GM12872 (cell line): ENCODE data around the gene EIF5.

Experiments
- TF ChIP-seq, protein P1 (sequence below): IDR thresholded peaks from 3 replicates; pipeline ENCODE4 v1.5.1; 2011; ENCODE audit warnings: low read depth, mild to moderate bottlenecking, low read length, moderate library complexity; ENCODE audit not compliant: insufficient read depth

Gene EIF5

DNA sequence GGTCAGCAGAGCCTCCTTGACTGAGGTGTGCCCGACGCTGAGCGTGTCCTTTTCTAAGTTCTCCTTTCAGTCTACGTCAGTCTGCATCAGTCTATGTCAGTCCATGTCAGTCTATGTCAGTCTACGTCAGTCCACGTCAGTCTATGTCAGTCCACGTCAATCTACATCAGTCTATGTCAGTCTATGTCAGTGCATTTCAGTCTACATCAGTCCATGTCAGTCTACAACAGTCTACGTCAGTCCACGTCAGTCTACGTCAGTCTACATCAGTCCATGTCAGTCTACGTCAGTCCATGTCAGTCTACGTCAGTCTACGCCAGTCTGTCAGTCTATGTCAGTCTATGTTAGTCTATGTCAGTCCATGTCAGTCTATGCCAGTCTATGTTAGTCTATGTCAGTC, 15.9 kb downstream of the EIF5 start:
- TF ChIP-seq, protein P1, sequence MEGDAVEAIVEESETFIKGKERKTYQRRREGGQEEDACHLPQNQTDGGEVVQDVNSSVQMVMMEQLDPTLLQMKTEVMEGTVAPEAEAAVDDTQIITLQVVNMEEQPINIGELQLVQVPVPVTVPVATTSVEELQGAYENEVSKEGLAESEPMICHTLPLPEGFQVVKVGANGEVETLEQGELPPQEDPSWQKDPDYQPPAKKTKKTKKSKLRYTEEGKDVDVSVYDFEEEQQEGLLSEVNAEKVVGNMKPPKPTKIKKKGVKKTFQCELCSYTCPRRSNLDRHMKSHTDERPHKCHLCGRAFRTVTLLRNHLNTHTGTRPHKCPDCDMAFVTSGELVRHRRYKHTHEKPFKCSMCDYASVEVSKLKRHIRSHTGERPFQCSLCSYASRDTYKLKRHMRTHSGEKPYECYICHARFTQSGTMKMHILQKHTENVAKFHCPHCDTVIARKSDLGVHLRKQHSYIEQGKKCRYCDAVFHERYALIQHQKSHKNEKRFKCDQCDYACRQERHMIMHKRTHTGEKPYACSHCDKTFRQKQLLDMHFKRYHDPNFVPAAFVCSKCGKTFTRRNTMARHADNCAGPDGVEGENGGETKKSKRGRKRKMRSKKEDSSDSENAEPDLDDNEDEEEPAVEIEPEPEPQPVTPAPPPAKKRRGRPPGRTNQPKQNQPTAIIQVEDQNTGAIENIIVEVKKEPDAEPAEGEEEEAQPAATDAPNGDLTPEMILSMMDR: no peak

DNA sequence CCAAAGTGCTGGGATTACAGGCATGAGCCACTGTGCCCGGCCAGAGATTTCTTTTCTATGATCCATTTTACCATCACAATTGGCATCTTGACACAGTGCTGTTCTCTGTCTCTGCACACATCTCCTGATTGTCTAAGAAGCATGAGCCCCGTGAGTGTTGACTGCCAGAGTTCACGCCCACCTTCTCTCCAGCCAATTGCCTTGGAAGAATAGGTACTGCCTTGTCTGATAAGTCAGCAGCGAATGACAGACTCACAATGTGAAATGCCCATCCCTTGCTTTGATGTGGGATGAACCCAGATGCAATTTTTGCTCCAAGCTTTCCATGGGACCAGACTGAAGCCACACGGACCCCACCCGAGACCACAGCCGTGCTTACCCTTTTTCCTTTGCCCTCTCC, 19.3 kb downstream of the EIF5 start:
- TF ChIP-seq, protein P1: no peak

DNA sequence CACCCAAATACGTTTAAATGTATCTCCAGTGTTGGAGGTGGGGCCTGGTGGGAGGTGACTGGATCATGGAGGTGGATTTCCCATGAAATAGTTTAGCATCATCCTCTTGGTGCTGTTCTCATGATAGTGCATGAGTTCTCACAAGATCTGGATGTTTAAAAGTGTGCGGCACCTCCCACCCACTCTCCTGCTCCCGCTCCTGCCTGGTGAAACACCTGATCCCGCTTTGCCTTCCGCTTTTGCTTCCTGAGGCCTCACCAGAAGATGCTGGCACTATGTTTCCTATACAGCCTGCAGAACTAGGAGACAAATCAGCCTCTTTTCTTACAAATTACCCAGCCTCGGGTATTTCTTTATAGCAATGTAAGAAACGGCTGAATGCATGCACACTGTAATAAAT, 20.1 kb downstream of the EIF5 start:
- TF ChIP-seq, protein P1: no peak

DNA sequence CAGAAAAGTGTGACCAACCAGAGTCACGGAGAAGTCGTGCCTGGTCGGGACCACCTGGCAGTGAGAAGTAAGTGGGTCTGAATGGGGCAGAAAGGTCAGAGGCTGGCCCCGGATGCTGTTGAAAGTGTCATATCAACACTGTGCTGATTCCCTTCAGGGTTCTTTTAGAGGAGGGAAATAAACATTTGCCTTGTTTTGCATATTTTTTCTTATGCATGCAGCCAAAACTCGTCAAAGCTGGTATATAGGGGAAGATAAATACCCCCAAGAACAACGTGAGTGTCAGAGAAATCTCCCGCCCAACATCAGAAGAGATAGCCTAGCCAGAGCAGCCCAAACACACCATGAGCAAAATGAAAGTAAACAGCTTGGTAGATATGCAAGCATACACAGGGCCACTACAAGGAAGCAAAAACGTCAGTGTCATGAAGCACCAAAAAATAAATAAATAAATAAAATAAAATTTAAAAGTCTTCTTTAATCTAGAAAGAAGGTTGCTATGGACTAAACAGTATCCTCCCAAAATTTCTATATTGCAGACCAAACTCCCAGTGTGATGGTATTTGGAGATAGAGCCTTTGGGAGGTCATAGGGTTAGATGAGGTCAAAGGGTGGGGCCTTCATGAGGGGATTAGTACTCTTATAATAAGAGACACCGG, 22.1 kb downstream of the EIF5 start:
- TF ChIP-seq, protein P1: no peak

DNA sequence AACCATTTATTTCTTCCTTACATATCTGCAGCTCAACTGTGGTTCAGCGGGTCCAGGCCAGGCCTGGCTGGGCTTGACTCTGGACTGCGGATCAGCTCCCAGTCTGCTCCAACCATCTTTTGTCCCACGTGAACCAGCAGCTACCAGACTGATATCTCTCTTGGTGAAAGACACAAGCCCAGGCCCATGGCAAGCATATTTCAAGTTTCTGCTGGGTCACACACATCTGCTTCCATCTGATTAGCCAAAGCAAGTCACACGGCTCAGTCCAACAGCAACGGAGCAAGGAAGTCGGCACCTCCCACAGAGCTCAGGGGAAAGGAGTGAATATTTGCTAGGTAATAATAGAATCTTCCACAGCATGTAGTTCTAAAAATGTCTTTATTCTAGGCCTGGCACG, 26.5 kb downstream of the EIF5 start:
- TF ChIP-seq, protein P1: no peak

DNA sequence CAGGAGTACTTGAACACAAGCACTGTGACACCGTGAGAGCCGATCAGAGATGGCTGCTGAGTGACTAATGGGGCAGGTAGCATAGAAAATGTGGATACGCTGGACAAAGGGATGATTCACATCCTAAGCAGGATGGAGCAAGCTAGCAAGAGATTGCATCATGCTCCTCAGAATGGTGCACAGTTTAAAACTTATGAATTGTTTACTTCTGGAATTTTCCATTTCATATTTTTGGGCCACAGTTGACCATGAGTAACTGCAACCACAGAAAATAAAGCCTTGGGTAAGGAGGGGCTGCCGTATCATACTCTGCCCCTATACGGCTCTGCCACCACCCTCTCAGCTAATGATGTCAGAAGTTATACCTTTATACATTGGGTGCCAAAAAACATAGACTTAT, 27.8 kb downstream of the EIF5 start:
- TF ChIP-seq, protein P1: no peak

DNA sequence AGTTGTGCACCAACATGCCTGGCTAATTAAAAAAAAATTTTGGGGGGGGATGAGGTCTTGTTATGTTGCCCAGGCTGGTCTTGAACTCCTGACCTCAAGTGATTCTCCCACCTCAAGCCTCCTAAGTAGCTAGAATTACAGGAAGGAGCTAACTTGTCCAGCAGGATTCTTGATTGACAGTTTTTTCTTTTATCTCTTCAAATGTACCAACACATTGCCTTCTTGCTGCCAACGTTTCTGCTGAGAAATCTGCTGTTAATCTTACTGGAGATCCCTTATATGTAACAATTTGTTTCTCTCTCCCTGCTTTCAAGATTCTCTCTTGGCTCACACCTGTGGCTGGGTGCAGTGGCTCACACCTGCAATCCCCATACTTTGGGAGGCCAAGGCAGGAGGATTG, 28.7 kb downstream of the EIF5 start:
- TF ChIP-seq, protein P1: no peak
